HG02610 (cell line): ENCODE measurements around the gene FIBP.
"Not testable (repeated sequence)": the region's sequence is repeated elsewhere in the genome, so short reads cannot be mapped to it uniquely, and the experiment has no call there.

Experiments
- ATAC-seq: cut with Tn5 transposase; IDR thresholded peaks from one replicate; pipeline ENCODE4 v1.9.1; 2021; ENCODE audit warnings: mild to moderate bottlenecking, moderate library complexity; ENCODE audit not compliant: unreplicated experiment

FIBP gene

GRCh38 chr11:65849366-65849765 lies 38.9 kb downstream of the FIBP start:
- ATAC-seq: no peak

- ATAC-seq: not testable (repeated sequence)
Observed at GRCh38 chr11:65848693-65849092, 39.6 kb downstream of the FIBP start.

- no peak for ATAC-seq
Observed at GRCh38 chr11:65847746-65848145, 40.5 kb downstream of the FIBP start.

GRCh38 chr11:65844231-65844872 lies 43.9 kb downstream of the FIBP start:
- ATAC-seq: no peak

DNA sequence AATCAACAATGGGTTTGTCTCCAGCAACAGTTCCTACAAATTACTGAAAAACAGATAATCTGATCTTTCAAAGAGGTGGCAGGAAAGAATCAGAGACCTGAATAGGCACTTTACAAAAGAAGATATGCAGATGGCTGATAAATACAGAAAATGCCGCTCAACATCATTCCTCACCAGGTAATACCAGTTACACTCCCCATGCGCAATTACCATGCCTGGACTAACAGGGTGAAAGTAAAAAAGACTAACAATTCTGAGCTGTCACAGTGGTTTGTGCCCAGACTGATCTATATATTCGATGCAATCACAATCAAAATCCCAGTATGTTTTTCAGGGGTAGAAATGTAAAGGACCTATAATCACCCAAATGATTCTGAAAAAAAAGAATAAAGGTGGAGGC lies 44.5 kb downstream of the FIBP start:
- ATAC-seq: no peak

DNA sequence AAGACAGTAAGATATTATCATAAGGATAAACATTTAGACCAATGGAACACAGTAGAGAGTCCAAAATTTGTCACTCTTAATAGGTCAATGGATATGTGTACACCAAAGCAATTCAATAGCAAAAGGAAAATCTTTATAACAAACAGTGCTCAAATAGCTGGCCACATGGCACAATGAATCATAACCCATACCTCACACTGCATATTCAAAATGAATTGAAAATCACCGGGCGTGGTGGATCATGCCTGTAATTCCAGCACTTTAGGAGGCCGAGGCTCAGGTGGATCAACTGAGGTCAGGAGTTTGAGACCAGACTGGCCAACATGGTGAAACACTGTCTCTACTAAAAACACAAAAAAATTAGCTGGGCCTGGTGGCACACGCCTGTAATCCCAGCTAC lies 46.1 kb downstream of the FIBP start:
- ATAC-seq: no peak

DNA sequence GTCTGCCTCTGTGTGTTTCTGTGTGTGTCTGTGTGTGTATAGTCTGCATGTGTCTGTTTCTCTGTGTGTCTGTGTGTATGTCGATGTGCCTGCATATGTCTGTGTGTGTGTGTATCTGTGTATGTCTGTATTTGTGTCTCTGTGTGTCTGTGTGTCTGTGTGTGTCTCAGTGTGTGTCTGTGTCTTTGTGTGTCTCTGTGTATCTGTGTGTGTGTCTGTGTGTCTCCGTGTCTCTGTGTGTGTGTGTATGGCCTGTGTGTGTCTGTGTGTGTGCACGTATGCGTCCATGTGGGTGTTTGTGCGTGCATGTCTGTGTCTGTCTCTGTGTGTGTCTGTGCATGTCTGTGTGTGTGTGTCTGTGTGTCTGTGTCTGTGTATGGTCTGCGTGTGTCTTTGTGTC lies 54.1 kb downstream of the FIBP start:
- ATAC-seq: no peak
